GM19043 (cell line): ENCODE measurements around the gene RAF1.

Source experiments
- ATAC-seq: cut with Tn5 transposase; IDR thresholded peaks from one replicate; pipeline ENCODE4 v1.9.1; 2021; ENCODE audit warnings: low read depth; ENCODE audit not compliant: unreplicated experiment

Gene RAF1

DNA sequence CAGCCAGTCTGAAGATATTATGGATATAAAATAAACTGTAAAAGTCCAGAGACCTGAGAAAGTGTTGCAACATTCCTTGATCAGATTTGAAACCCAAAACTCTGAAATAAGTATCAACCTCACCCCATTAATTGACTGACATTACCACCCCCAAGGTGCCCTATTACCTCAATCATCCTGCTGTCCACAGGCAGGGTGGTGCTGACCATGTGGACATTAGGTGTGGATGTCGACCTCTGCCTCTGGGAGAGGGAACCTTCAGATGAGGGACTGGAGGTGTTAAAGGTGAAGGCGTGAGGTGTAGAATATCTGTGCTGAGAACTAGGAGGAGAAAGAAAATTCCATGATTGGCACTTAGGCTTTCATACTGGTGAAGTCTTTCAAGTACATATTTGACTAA lies 59.9 kb downstream of the RAF1 start:
- no peak for ATAC-seq

DNA sequence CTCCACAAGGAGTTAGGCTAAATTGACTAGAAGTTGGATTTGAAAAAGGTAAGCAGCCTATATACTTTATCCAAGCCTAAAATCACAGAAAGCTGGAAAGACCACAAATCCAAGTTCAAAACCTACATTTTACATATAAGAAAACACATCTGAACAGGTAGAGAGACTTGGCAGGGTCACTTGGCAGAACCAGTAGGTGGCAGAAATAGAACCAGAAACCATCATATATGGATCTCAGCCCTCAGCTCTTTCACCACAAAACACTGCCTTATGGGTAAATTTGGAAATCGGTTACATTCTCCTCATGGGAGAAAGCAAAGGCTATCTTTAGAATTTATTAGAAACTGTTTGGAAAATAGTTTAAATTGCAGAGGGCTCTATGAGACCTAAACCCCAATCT lies 62.8 kb downstream of the RAF1 start:
- no peak for ATAC-seq

DNA sequence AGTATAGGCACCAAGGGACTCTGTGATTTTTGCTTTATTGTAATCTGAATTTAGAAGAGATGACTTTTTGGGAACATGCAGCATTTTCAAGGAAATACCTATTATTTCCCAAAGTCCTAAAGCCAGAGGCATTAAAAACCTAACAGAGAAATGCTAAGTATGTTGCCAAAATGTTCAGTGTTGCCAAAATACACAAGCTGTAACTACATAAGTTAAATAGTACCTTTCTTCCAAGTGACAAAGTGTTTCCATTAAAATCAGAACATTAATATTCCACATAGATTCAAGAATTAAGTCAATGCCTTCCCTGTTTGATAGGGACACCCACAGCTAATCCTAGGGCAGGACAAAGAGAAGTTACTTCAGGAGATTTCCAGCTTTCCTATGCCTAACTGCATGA lies 65.0 kb downstream of the RAF1 start:
- ATAC-seq = no peak

DNA sequence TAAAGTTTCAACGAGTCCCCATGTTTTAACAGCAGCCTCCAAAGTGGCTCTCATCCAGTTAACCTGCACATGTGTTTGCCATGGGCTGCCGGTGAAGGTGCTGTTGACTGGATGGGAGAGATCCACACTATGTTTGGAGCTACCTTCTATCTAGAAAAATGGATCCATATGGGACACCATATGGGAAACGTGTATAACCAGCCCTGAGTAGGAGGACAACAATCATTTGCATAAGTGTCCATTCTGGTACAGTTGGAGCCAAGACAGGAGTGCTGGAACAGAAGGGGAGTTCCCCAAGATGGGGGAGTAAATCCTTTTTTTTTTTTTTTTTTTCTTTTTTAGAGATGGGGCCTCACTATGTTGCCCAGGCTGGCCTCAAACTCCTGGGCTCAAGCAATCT lies 70.4 kb downstream of the RAF1 start:
- ATAC-seq = no peak

DNA sequence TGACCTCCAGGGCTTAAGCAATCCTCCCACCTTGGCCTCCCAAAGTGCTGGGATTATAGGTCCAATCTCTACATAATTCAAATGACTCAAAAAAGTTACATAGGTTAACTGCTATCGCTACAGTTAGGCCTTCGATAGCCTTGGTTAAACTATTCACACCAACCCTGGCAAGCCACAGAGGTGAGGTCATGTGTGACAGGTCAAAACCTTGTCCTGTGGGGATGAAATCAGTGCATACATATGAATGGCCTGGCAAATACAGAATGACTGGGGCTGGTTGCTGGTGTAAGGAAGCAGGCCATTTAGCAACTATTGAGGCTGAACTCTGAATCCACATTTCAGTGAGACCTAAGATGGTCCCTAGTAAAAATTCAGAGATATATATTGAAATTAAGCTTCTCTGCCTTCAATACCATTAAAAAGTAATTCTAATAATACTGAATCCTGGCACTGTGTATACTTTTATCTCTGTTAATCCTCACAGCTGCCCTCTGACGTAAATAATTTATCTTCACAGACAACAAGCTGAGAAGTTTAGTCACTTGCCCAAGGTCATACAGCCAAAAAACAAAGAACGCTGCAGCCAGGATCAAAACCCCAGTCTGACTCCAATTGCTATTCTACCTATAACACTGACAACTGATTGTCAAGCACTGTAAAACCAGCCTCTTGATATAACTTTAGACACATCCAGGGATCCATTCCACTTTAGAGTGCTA lies 71.8 kb downstream of the RAF1 start:
- ATAC-seq = no peak

DNA sequence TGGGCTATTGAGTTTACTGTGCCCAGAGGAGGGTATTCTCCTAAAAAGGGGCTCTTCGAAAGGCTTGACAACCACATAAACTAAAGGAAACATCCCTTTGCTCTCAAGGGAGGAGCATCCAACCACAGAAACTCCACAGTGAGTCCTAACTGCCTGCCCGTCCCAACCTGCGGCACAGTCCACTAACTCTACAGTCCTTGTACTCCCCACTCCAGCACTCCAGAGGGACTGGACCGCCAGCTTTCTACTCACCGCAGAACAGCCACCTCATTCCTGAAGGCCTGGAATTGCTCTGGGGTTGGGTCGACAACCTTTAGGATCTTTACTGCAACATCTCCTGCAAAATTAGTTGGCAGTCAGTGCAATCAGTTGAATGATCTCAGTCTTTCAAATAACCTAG lies 72.5 kb downstream of the RAF1 start:
- no peak for ATAC-seq

DNA sequence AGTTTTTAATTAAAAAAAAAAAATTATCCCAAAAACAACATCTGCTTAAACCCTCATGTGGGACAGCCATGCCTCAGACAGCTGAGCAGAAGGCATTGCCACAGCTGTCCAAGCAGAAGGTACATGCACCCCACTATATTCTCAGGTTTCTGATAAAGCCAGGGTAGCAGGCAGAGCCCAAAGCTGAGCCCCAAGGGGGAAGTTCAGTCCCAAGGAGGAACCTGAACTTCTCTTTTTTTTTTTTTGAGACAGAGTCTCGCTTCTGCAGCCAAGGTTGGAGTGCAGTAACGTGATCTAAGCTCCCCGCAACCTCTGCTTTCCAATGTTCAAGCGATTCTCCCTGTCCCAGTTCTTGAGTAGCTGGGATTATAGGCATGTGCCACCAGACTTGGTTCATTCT lies 73.8 kb downstream of the RAF1 start:
- no peak for ATAC-seq

DNA sequence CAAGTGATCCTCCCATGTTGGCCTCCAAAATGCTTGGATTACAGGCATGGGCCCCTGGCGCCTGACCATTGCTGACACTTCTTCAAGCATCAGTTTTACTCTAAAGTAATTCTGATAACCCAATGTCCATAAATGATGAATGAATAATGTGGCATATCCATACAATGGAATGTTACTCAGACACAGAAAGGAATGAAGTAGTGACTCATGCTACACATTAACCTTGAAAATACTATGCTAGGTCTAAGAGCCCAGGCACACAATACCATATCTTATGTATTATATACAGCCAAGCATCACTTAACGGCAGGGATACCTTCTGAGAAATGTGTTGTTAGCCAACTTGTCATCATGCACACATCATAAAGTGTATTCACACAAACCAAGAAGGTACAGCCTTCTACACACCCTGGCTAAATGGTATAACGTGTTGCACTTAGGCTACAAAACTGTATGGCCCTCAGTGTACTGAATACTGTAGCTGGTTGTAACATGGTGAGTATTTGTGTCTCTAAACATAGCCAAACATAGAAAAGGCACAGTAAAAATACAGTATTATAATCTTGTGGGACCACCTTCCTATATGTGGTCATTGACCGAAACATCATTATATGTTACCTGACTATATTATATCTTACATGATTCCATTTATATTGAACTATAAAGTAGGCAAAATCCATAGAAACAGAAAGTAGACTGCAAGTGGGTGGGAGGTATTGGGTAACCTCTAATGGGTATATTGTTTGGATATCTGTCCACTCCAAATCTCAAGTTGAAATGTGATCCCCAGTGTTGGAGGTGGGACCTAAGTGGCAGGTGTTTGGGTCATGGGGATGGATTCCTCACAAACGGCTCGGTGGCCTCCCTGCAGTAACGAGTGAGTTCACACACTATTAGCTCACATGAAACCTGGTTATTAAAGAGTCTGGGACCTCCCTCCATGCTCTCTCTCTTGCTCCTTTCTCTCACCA lies 75.6 kb downstream of the RAF1 start:
- ATAC-seq = no peak

DNA sequence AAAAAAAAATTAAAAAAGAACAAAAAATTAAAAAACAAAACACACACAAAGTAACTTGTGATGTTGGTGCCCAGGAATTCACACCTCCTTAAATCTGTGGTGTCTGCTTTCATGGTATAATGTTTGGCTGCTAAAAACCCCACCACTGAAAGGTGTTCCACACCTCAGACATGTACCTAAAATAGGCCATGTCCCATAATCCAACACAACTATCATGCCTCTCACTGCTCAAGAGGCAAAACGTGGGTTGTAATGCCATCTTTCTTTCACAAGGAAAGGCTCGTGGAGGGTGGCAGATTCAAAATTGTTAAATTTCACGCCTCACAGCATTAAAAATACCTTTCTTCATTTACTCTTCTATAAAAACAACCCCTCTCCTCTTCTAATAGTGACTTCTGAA lies 77.5 kb downstream of the RAF1 start:
- ATAC-seq = no peak

DNA sequence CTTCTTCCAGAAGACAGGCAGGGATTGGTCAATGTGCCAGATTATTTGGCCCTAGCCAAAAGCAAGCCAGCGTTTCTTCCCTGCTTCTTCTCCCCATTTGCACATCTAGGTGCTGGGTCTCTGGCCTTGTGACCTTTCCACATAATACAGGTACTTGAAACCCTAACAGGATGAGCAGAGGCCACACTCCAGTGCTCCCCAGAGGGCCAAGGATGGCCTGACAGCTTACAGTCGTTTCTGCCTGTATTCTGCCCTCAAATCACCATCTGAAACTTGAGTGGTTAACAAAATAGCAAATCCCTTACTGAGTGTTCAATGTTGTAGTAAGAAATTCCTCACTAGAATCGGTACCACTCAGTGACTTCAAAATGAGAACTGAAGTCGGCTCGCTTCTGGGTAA lies 77.9 kb downstream of the RAF1 start:
- peak; percentile 48 for ATAC-seq

DNA sequence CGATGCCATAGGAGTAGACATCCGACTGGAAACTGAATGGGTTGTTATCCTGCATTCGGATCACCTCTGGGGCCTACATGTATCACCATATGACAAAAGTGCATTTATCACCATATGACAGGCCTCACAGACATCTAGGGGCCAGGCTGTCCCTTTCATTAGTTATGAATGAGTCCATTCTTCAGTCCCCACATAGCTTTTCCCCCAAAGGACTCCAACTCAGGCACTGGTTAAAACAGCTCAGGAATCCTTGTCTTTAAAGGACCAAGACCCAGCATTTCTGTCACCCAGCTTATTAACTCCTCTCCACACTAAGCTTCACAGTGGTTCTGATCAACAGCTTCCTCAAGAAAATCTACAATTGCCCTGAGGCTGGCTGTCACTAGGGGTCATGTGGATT lies 78.7 kb downstream of the RAF1 start:
- ATAC-seq = no peak

DNA sequence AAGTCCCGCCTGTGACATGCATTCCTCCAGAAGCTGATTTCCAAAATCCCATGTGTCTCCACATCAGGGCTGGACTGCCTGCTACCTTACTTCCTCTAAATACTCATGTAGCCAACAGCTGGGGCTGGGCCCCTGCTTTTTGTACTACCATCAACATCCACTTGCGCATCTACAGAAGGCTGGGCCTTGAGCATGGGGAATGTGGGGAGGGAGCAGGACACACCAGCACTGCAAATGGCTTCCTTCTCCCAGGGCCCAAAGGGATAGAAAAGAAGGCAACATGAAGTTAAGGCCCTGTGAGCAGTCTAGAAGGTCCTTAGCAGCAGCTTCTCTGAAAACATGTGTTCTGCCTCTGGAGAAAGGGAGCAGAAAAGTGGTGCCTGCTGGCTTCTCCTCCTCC lies 79.8 kb downstream of the RAF1 start:
- no peak for ATAC-seq

DNA sequence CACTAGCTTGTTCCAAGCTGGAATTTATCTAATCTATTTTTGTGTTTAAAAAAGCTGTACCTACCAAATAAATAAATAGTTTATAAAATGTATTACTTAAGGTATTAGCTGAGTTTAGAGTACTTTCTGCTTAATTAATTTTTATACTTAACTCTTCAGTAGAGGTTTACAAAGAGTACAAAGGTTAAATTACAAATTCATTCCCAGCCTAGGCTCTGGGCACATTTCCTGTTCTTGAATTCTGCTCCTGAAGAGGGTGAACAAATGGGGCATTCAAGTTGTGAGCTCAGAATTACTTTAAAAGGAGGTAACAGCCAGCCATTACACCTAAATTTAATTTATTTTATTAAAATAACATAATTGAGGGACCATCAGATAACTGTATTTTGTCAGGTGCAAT lies 80.6 kb downstream of the RAF1 start:
- no peak for ATAC-seq

DNA sequence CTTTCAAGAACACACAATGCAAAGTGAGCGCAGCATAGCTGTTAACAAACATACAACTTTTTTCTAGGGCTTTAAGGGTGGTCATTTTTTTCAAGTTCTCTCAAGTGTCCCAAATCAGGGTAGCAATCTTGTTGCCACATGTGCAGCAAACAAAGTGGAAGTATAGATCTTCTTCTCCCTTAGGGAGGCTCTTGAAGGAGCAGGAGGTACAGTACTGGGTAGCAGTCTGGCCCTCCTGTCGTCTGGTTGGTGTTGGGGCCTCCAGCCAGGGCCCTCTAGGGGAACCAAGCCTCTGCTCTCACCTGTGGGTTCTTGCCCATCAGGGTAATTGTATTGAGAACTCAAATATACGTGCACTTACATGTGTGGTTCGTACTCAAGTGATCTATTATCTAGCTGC lies 81.2 kb downstream of the RAF1 start:
- ATAC-seq = no peak

DNA sequence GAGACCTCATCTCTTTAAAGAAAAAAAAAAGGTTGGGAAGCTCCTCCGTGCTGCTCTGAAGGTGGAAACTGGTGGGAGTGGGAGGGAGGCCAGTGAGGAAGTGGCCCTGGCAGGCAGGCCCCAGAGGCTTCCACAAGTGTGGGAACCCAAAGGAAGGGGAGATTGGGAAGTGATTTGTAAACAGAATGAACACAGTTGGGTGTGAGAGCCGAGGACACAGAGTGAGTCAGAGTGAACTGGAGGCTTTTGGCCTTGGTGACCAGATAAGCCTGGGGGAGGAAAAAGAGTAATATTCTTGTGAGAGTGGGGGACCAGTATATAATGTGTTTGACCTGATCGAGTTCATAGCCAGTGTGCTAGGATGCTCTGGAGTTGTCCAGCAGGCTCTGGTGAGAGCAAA lies 84.0 kb downstream of the RAF1 start:
- no peak for ATAC-seq

DNA sequence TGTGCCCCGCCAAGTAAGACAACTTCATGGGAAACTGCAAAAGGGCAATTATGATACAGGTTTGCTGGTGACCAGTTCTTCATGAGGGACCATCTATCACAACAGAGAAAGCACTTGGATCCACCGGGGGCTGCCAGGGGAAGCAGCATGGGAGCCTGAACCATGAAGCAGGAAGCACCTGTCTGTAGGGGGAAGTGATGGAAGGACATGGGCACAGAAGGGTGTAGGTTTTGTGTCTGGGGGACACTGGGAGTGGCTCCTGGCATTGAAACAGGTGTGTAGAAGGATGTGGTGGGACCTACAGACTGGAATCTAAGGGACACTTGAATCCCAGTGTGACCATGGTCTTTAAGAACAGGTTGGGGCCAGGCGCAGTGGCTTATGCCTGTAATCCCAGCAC lies 84.5 kb downstream of the RAF1 start:
- no peak for ATAC-seq

DNA sequence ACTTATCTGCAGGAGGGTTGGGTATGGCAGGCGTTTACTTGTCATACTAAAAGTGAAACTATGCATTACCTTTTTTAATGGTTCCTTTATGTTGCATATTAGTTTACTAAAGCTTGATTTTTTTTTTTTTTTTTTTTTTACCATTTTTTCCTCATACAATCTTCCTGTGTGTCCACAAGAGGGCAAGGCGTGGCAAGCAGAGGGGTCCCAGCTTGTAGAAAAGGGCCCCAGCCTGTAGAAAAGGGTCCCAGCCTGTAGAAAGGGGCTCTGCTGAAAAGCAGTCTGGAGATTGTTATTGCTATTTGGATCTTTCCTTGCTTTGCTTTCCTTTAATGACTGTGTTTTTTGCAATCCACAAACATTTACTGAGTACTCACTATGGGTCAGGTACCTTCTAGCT lies 85.2 kb downstream of the RAF1 start:
- no peak for ATAC-seq

DNA sequence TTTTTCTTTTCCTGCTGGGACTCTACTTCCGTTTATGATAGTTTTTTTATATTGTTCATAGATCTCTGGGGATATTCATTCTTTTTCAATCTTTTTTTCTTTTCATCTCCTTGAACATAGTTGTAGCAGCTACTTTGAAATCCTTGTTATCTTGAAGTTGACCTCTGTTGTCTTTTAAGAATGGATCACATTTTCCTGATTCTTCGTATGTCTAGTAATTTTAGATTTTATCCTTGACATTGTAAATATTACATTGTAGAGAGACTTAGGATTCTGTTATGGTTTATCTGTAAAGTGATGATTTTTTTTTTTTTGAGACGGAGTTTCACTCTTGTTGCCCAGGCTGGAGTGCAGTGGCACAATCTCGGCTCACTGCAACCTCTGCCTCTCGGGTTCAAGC lies 86.5 kb downstream of the RAF1 start:
- no peak for ATAC-seq

DNA sequence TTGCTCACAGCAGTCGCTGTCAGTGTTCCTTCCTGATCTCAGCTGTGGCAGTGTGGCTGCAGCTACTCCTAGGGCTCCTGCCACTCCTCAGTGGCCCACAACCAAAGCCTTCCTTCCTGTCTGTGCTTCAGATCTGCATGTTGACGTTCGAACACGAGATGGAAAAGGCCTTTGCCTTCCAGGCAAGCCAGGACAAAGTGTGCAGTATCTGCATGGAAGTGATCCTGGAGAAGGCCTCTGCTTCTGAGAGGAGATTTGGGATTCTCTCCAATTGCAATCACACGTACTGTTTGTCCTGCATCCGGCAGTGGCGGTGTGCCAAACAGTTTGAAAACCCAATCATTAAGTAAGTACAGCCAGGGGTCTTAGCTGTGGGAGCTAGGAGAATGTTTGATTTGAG lies 89.3 kb downstream of the RAF1 start:
- no peak for ATAC-seq

DNA sequence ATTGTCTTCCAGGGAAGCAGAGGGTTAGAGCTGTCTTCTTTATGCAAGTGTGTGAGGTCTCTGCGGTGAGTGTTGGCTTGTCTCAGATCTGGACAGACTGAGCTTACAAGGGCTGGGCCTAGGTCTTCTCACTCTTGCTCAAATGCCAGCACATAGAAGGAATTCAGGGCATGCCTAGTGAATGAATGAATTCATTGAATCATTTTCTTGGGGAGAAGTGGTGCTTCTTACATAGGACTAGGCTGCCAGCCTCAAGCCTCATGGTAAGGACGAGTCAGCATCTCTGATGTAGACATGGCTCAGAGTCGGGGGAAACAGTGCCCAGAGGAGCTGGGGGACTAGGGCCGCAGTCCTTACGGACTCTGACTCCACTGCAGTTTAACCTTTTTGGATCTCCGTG lies 89.8 kb downstream of the RAF1 start:
- no peak for ATAC-seq

DNA sequence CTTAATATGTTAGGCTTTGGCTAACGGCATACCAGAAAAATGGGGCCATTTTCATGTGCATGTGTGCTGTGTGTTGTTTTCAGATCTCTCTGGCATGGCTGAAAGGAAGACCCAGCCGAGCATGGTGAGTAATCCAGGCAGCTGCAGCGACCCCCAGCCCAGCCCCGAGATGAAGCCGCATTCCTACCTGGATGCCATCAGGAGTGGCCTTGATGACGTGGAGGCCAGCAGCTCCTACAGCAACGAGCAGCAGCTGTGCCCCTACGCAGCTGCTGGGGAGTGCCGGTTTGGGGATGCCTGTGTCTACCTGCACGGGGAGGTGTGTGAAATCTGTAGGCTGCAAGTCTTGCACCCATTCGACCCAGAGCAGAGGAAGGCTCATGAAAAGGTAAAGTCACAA lies 91.9 kb downstream of the RAF1 start:
- no peak for ATAC-seq

DNA sequence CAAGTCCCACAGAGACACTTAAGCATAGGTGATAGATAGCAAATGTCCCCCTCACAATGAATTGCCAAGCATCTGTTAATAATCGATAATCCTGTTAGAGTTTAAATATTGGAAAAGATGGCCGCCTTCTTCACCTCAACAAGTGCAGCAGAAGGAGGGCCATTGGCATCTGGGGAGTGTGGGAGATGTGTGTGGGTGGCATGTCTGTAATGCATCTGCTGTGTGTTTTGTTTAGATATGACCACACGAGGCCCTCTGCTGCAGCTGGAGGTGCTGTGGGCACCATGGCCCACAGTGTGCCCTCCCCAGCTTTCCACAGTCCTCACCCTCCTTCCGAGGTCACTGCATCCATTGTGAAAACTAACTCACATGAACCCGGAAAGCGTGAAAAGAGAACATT lies 94.1 kb downstream of the RAF1 start:
- no peak for ATAC-seq
